ENCODE results near the gene SLC37A2.

The SLC37A2 gene

DNA sequence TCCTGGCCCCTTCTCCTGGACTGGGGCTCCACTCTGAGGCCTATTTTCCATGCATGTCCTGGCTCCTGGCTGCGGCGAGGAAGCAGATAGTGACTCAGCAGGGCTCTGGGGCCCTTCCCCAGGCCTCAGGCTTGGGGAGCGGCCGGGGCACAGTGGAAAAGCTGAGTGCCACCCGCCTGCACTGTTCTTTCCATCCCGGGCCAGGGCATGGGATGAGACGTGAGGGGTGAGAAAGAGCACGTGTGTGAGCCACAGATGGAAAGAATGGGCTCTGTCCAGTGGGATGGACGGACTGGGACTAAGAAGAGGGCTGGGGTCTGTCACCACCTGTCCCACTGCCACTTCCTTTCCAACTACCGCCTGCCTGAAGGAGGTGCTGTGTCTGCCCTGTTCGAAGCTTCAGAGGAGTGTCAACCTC is 12.8 kb downstream of the SLC37A2 start:
- Histone ChIP-seq H3K36me3 (ENCODE audit: insufficient read depth, low read length) (no peaks in the 10 kb centered on the region), H3K4me1 (ENCODE audit: insufficient read depth, low read length, severe bottlenecking) (peaks cover 9% of the 10 kb centered on the region), H3K9ac (ENCODE audit: low read length) (no peak overlapping the region), H3K27ac (ENCODE audit: low read depth, low read length, poor library complexity, severe bottlenecking) (no peak overlapping the region), H3K4me2 (ENCODE audit: low read length) (no peak overlapping the region), H2AFZ (ENCODE audit: low read length) (no peak overlapping the region), H3K27me3 (ENCODE audit: insufficient read depth, low read length) (no peaks in the 10 kb centered on the region), H4K20me1 (ENCODE audit: insufficient read depth, low read length) (no peaks in the 10 kb centered on the region), H3K9me3 (ENCODE audit: low read length) (no peaks in the 10 kb centered on the region), H3F3A (ENCODE audit: insufficient read depth, low read length) (no peaks in the 10 kb centered on the region), H3K9me2 (ENCODE audit: low read depth, low read length) (no peaks in the 10 kb centered on the region), H3K79me2 (ENCODE audit: insufficient read depth, low read length) (no peaks in the 10 kb centered on the region), H3K4me3 (ENCODE audit: low read depth, low read length, poor library complexity, severe bottlenecking) (no peak overlapping the region)
- TF ChIP-seq EZH2 (IDR thresholded peaks at IDR 0.05; ENCODE audit: borderline replicate concordance, low read length): no peak
- no peak for TF ChIP-seq CTCF (IDR thresholded peaks at IDR 0.05; ENCODE audit: low read length)

GRCh38 chr11:125076378-125076945 is 13.4 kb downstream of the SLC37A2 start:
- H3K4me3 ChIP-seq (ENCODE audit: low read depth, low read length, poor library complexity, severe bottlenecking): no peak overlapping the region
- H3K9me3 ChIP-seq (ENCODE audit: low read length): no peaks in the 10 kb centered on the region
- no peaks in the 10 kb centered on the region for H3F3A ChIP-seq (ENCODE audit: insufficient read depth, low read length)
- peaks cover 9% of the 10 kb centered on the region for H3K4me1 ChIP-seq (ENCODE audit: insufficient read depth, low read length, severe bottlenecking)
- no peaks in the 10 kb centered on the region for H3K79me2 ChIP-seq (ENCODE audit: insufficient read depth, low read length)
- H3K27me3 ChIP-seq (ENCODE audit: insufficient read depth, low read length): no peaks in the 10 kb centered on the region
- no peak for TF ChIP-seq CTCF (IDR thresholded peaks at IDR 0.05; ENCODE audit: low read length)
- TF ChIP-seq EZH2 (IDR thresholded peaks at IDR 0.05; ENCODE audit: borderline replicate concordance, low read length): no peak
- H3K27ac ChIP-seq (ENCODE audit: low read depth, low read length, poor library complexity, severe bottlenecking): no peak overlapping the region
- H3K36me3 ChIP-seq (ENCODE audit: insufficient read depth, low read length): no peaks in the 10 kb centered on the region
- no peak overlapping the region for H2AFZ ChIP-seq (ENCODE audit: low read length)
- no peaks in the 10 kb centered on the region for H3K9me2 ChIP-seq (ENCODE audit: low read depth, low read length)
- no peak overlapping the region for H3K4me2 ChIP-seq (ENCODE audit: low read length)
- no peaks in the 10 kb centered on the region for H4K20me1 ChIP-seq (ENCODE audit: insufficient read depth, low read length)
- no peak overlapping the region for H3K9ac ChIP-seq (ENCODE audit: low read length)

DNA sequence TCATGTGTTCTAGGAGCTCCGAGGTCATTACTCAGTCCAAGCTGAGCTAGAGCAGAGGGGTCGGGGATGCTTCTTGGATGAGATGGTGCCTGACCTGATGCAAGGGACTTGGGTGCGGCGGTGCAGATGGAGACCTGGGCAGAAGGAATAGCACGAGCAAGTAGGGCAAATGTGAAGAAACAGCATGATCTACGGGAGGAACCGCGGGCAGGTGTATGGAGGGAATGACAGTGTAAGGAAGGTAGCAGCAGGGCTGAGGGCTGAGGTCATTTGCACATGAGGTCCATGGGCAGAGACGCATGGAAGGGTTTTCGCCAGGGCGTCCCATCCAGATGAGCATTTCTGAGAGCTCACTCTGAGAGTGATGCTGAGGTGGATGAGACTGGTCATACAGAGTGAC is 14.9 kb downstream of the SLC37A2 start:
- Histone ChIP-seq H4K20me1 (ENCODE audit: insufficient read depth, low read length) (no peaks in the 10 kb centered on the region), H3F3A (ENCODE audit: insufficient read depth, low read length) (no peaks in the 10 kb centered on the region), H3K9ac (ENCODE audit: low read length) (no peak overlapping the region), H3K4me2 (ENCODE audit: low read length) (no peak overlapping the region), H3K27ac (ENCODE audit: low read depth, low read length, poor library complexity, severe bottlenecking) (no peak overlapping the region), H3K36me3 (ENCODE audit: insufficient read depth, low read length) (no peaks in the 10 kb centered on the region), H3K9me2 (ENCODE audit: low read depth, low read length) (no peaks in the 10 kb centered on the region), H3K4me1 (ENCODE audit: insufficient read depth, low read length, severe bottlenecking) (no peaks in the 10 kb centered on the region), H2AFZ (ENCODE audit: low read length) (no peak overlapping the region), H3K27me3 (ENCODE audit: insufficient read depth, low read length) (no peaks in the 10 kb centered on the region), H3K9me3 (ENCODE audit: low read length) (no peaks in the 10 kb centered on the region), H3K79me2 (ENCODE audit: insufficient read depth, low read length) (no peaks in the 10 kb centered on the region), H3K4me3 (ENCODE audit: low read depth, low read length, poor library complexity, severe bottlenecking) (no peak overlapping the region)
- TF ChIP-seq EZH2 (IDR thresholded peaks at IDR 0.05; ENCODE audit: borderline replicate concordance, low read length) (no peak), CTCF (IDR thresholded peaks at IDR 0.05; ENCODE audit: low read length) (no peak)

Data from OCI-LY1 (cell line).